Stimulated activated naive CD8-positive, alpha-beta T cell treated with anti-CD3 and anti-CD28 coated beads, Interleukin-15, Interleukin-2, amounts not matched to agents 100 U/mL and 50 U/mL, for 24 hours (primary cell): ENCODE data around the gene SNX25.
A peak's percentile ranks its signal among the peaks of the same experiment; 100 is the strongest.
"Not testable (repeated sequence)": the region's sequence is repeated elsewhere in the genome, so short reads cannot be mapped to it uniquely, and the experiment has no call there.

Source experiments
- ATAC-seq: fragments of 150-1000 bp; cut with Tn5 transposase; one replicate; pipeline ENCODE4 v1.10.0; 2021
- DNase-seq: peaks from one replicate; pipeline ENCODE4 v3.0.0; 2021

Gene SNX25

GRCh38 chr4:185235119-185235842 lies 25.9 kb downstream of the SNX25 start:
- ATAC-seq (no peak), DNase-seq (no peak)

DNA sequence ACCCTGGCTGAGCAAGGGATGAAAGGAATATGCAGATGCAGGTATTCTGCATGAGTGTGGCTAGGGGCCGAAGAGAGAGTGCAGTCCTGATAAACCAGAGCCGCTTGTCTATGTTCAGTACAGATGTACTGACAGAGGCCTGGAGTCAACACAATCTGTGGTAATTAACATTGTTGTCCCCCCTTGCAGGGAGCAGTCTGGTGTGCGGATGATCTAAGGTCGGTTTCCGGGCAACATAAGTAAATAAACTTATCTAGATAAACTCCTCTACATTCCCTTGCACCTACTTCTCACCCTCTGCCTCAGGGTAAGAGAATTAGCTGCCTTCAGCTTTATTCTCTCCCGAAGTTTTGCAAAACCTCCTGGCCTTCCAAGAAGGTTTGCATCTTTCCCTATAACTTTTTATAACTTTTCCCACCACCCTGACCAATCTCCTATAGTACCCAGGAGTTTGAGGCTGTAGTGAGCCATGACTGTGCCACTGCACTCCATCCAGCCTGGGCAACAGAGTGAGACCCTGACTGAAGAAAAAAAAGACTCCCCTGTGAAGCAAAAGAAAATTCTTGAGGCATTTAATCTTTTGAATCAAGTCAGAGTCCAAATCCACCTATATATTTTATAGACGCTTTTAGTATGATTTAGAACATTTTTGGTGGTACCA lies 26.6 kb downstream of the SNX25 start:
- DNase-seq (no peak), ATAC-seq (no peak)

DNA sequence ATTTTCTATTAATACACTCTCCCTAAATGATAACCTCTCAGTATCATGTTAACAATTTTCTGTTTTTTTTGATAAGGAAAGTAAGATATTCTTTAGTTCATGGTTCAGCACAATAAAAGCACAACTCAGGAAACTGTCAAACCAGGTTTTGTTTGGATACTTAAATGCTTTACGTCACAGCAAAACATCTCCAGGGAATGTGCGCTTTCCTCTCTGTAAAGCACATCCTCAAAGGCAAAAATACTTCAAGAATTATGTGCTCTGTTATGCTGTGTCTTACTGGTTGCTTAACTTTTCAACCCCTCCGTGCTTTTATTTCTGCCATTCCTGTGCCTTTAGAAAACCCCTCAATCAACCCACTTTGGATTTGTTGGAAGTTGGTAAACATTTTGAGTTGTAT lies 27.8 kb downstream of the SNX25 start:
- DNase-seq, result no peak
- no peak for ATAC-seq

DNA sequence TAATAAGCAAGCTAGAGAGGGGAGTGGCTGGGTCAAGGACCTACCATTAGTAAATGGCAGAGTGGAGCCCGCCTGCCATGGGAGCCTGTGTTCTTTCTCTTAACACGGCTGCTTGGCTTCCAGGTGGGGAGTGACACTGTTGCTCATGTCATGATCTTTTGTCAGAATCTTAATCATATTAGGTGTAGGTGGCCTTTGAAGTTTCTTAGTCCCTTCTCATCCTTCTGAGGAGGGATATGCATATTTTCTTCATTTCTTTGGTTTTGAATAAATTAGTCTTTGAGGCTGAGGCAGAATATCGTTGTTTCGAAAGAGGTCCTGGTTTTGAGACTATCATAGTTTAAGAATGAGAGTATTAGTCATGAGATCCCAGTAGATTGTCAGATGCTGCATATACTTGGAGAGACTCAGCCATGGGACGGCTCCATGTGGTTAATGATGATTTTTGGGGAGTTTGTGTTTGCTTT lies 28.9 kb downstream of the SNX25 start:
- DNase-seq (peak; percentile 14), ATAC-seq (peak; percentile 95)

GRCh38 chr4:185238750-185239149 lies 29.4 kb downstream of the SNX25 start:
- no peak for ATAC-seq
- no peak for DNase-seq

GRCh38 chr4:185240486-185240885 lies 31.1 kb downstream of the SNX25 start:
- not testable (repeated sequence) for DNase-seq, ATAC-seq

DNA sequence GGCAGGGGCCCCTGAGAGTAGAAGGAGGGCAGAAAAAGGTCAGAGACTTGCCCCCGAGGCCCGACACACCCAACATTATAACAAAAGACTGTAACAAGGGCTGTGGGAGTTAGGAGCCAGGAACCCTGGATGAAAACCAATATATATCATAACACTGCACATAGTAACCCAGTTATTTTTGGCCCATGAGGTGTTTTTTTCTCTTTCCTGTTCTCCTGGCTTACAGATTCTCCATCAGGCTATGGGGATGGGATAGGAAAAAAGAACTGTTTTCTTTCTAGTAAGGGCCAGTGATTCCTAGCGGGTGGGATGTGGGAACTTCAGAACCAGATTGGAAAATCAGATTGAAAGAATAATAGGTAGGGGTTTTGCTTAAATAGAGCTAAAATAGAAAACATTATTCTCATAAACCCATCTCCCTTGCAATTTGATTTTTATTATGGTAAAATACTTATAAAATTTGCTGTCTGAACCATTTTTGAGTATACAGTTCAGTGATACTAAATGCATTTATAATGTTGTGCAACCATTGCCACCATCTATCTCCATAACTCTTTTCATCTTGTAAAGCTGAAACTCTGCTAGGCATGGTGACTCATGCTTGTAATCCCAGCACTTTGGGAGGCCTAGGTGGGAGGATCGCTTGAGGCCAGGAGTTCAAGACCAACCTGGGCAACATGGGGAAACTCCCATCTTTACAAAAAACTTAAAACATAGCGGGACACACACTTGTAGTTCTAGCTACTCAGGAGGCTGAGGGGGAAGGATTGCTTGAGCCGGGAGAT lies 33.5 kb downstream of the SNX25 start:
- ATAC-seq (no peak), DNase-seq (no peak)

GRCh38 chr4:185243879-185244278 lies 34.5 kb downstream of the SNX25 start:
- DNase-seq, result no peak
- no peak for ATAC-seq

- DNase-seq, result no peak
These were observed 35.4 kb downstream of the SNX25 start for GRCh38 chr4:185244763-185245162.

DNA sequence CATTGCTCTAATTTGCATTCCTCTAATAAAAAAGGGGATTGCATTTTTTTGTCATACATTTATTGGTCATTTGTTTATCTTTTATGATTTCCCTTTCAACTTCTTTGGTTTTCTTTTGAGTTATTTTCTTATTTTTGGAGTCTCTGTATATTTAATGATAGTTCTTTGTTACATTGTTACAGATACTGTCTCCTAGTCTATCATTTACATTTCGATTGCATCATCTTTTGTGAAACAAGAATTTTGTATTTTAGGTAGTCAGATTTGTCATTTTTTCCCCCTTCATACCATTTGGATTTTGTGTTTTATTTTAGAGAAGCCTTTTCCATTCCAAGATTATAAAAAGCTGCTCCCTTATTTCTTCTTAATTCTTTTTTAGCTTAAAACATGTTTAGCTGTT lies 37.1 kb downstream of the SNX25 start:
- ATAC-seq (no peak), DNase-seq (no peak)

More at GRCh38 chr4:185244763-185245162, 35.4 kb downstream of the SNX25 start:
- ATAC-seq, result no peak

GRCh38 chr4:185247151-185247550 lies 37.8 kb downstream of the SNX25 start:
- ATAC-seq, result peak; percentile 65

GRCh38 chr4:185248393-185249039 lies 39.1 kb downstream of the SNX25 start:
- ATAC-seq (no peak), DNase-seq (no peak)

More at GRCh38 chr4:185247151-185247550, 37.8 kb downstream of the SNX25 start:
- no peak for DNase-seq

DNA sequence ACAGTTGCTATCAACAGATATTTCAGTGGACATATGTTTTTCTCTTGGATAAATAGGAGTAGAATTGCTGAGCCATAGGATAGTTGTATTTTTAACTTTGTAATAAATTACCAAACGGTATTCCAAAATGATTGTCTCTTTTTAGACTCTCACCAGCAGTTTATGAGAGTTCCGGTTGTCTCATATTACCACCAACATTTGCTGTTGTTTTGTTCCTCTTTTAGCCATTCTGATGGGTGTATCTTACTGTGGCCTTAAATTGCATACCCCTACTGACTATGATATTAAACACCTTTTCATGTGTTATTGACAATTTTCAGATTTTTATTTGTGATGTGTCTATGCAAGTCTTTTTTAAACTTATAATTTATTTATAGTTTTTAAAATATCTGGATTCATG lies 39.7 kb downstream of the SNX25 start:
- DNase-seq, result no peak
- ATAC-seq, result no peak

DNA sequence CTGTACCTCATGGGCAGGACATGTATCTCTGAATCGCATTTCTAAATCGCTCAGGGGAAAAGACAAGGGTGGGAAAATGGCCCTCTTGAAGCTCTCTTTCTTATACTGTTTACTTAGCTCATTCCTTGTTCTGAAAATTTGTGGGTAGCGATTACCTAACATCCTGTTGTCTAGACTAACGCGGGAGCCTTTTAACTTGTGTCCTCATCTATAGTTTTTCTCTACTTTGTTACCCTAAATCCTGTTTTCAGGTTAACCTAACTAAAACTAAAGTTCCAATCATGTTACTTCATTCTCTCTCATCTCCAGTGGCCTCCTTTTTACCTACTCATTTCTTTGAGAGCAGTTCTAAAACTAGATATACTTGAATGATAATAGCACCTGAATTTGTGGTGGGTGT lies 45.0 kb downstream of the SNX25 start:
- ATAC-seq (no peak), DNase-seq (no peak)

DNA sequence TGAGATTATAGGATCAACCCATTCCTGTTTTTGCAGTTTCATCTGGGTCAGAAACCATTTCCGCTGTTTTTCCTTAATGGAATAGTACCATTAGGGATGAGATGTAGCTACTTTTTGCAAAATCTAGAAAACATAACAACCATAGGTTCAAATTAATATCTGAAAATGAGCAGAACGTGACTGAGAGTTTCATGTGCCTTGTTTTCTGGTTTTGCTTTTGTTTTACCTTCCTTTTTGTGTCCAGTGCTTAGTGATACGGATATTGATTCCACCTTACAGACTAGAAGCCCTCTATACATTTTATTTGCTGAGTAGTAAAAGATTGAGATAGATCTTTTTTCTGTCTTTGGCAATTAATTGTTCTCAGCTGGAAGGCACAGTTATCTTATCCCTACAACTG lies 46.5 kb downstream of the SNX25 start:
- no peak for ATAC-seq
- no peak for DNase-seq

DNA sequence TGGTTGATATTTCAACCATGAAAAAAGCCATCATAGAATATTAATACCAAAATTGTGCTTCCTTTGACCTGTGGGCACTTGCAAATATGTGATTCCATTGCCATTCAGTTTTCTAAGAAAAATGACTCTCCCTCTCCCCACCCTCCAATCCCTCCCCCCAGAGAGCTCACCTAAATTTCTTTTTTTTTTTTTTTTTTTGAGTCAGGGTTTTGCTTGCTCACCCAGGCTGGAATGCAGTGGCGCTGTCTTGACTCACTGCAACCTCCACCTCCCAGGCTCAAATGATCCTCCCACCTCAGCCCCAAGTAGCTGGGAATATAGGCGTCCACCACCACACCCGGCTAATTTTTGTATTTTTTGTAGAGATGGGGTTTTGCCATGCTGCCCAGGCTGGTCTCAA lies 47.0 kb downstream of the SNX25 start:
- no peak for ATAC-seq
- DNase-seq, result no peak

GRCh38 chr4:185257086-185257485 lies 47.7 kb downstream of the SNX25 start:
- no peak for DNase-seq
- ATAC-seq, result no peak

DNA sequence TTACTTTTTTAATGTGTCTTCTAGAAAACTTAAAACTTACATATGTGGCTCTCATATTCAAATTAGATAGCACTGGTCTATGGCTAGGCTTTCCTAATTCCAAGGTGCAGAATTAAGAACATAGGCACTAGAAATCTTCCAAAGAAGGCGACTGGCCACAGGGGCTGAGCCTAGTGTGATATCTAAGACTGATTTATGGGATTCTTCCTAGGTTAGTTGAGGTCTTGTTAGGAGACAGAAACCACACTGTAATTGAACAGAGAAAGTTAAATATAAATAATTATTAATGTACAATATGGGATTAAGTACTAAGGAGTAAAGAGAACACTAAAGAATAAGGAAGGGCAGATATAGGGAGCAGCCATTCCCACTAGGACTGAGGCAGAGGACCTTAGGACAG lies 48.3 kb downstream of the SNX25 start:
- DNase-seq (no peak), ATAC-seq (no peak)

GRCh38 chr4:185258741-185259140 lies 49.3 kb downstream of the SNX25 start:
- DNase-seq, result not testable (repeated sequence)
- ATAC-seq, result peak; percentile 52

DNA sequence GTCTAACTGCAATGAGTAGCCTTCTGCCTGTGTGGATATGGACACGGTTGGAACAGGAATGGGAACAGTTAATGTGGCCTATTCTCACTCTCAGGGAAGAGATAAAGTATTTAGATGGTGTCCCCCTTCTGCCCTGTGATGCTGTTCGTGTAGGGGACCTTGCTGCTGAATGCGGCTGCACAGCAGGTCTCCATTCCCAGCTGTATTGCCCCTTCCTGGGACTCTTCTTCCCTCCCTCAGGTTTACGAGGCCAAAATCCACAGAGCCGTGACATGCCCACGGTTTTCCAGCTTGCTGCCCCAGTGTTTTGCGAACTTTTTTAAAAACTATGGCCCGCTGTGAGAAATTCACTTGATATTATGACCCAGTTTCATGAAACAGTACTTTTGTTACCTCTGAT lies 50.3 kb downstream of the SNX25 start:
- ATAC-seq (no peak), DNase-seq (no peak)

- ATAC-seq, result no peak
- DNase-seq, result no peak
These were observed 52.5 kb downstream of the SNX25 start for GRCh38 chr4:185261946-185262345.

DNA sequence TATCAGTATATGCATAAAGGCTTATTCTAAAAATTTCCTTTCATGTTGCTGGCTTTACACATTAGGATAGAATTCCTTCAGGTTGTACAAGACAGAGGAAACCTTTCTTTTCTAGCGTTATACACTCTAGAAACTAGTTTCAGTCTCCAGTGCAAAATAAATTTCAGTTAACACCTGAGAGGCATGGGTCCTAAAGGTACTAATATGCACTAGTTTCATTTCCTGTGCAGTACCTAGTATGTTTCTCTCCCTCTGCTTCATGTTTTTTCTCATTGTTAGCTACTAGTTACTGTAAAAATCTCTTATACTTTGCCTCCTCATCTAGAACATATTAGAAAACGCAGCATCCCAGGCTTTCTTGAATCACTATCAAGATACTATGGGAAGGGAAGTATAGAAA lies 54.0 kb downstream of the SNX25 start:
- DNase-seq (no peak), ATAC-seq (no peak)
